NCI-H187 (cell line): ENCODE data around the gene SMC1A.

Experiments used
- DNase-seq, 2 experiments: peaks; one replicate each; lab custom pipeline; 2025; lab: John Stamatoyannopoulos, UW

SMC1A gene

DNA sequence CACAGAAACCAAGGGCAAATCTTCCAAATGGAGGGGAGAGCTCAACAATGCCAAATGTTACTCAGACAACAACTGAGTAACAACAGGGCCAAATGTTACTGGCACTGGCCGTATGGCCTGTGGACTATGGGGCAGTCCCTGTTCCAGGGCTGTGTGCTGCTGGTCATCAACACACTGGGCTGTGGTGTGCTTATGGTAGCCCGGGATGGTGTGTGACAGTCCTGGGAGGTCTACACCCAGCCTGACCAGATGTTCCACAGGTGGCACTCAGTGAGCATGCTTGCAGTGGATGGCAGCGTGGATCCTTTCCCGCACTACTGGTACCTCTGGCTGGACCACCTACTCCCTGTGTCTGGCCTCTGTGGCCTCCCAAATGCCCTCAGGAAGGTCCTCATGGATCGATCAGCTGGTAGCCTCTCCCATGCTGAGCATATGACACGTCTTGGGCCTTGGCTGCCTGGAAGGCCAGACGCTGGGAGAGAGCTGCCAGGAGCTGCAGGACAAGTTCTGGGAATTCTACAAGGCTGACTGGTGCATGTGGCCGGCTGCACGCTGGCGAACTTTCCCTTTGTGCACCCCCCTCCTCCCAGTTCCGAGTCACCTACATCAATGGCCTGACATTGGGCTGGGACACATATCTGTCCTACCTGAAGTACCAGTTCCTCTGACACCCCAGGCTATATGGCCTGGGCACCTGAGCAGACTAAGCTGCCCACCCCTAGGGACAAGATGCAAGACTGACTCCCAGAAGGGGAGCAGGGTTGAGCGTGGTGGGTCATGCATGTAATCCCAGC, 81.4 kb downstream of the SMC1A start:
- DNase-seq, result no peak

DNA sequence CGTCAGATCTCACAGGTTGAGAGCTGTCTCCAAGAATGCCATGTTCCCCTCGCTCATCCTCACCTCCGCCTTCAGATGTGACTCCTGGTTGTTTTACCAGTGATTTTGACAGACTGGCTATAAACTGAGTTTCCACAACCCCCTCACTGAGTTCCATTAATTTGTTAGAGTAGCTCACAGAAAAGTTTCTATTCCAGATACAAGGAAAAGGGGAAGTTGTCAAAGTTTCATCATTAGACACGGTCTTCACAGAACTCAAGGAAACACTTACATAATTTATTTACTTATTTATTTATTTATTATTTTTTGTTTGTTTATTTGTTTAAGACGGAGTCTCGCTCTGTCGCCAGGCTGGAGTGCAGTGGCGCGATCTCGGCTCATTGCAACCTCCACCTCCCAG, 85.4 kb downstream of the SMC1A start:
- no peak for DNase-seq

DNA sequence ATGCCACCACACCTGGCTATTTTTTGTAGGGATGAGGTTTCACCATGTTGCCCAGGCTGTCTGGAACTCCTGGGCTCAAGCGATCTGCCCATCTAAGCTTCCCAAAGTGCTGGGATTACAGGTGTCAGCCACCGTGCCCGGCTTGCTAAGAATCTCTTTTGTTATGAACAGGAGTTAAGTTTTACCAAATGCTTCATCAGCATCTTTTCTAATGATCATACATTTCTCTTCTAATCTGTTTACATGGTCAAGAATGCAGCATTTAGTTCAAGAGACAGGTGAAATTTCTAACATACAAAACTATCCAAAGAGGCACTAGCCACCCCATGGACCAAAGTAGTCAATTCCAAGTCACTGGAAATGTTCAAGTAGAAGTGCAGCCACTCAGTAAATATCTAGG, 88.6 kb downstream of the SMC1A start:
- no peak for DNase-seq

DNA sequence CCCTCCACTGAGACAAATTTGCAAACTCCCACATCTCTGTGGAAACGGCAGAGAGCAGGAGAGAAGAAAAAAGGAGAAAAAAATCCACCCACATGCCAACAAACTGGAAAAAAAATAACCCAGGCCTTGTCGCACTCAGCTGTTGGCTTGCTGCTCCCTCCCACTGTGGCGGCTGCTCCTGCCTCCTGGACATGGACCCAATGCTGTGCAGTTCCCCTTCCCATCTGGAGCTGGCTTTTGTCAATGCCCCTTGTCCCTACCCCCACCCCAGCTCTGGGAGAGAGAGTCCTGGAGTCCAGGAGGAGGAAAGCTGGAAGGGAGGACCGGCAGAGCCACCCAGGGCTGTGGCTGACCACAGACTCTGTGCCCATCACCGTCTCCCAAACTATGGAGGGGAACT, 90.2 kb downstream of the SMC1A start:
- DNase-seq, result no peak

DNA sequence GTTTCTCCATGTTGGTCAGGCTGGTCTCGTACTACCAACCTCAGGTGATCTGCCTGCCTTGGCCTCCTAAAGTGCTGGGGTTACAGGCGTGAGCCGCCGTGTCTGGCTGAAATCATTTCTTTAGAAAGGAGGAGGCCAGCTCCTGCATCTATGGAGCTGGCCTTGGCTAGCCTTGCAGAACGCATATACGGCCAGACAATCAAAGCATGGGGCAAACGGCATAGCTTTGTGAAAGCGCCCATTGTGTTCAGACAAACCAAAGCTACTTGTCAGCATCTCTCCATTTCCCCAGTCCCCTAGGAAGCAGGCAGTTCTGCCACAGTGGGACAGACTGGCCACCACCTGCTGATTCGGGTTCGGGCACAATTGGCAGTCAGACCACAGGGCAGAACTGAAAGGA, 92.1 kb downstream of the SMC1A start:
- no peak for DNase-seq

DNA sequence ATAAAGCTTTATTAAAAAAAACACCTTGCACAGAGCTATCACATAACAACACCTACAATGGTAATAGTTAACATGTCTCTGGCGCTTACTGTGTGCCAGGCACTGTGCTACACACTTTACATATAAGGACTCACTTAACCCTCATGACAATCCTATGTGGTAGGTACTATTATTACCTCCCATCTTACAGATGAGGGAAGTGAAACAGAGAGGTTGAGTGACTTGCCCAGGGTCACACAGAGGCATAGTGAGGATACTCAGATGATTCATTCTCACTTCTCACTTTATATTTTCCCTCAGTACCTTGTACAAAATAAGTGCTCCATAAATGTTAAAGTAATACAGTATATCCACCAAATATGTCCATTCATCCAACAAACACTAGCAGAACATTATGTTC, 97.7 kb downstream of the SMC1A start:
- DNase-seq, result no peak
